HG02642 (cell line): ENCODE results near the gene ALKAL2.
"Not testable (repeated sequence)": the region's sequence is repeated elsewhere in the genome, so short reads cannot be mapped to it uniquely, and the experiment has no call there.

Experiments
- ATAC-seq: cut with Tn5 transposase; IDR thresholded peaks from one replicate; pipeline ENCODE4 v1.9.1; 2021; ENCODE audit warnings: mild to moderate bottlenecking; ENCODE audit not compliant: unreplicated experiment, poor library complexity

ALKAL2 gene, protein sequence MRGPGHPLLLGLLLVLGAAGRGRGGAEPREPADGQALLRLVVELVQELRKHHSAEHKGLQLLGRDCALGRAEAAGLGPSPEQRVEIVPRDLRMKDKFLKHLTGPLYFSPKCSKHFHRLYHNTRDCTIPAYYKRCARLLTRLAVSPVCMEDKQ

DNA sequence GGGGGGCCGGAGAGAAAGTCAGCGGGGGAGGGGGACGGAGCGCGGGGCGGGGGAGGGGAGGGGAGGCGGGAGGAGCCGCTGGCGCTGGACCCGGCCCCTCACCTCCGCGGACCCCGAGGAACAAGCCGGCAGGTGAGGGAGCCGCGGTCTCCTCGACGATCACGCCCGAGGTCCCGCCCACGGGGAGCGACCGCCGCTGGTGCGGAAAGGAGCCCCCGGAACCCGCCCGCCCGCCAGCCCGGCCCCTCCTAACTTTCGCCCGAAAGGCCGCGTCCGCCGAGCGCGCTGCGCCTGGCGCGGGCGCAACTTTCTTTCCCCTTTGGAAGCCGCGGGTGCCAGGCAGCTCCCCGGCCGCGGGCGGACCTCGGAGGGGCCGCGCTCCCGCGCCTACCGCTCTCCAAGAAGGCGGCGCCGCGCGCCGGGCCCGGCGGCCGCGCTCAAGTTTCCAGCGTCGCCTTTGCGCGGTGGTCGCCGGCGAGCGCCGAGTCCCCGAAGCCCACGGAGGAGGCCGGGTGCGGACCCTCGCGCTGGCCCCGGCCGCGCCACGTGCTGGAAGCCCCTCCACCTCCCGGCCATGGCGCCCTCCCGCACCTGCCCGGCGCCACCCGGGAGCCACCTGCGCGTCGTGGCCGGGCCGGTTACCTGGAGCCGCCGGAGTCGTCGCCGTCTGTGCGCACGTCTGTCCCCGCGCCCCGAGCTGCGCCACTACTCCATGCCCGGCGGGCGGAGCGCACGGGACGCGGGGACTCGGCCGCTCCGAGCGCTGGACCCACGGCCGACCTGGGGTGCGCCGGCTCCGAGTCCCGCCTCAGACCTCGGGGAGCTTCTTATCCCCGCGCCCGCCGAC lies at the start of gene ALKAL2:
ALKAL2 (minus strand) TSS at position 181 of the 847 bp plus-strand sequence. CDS start 256 bp downstream, outside the sequence.
- ATAC-seq, result no peak

DNA sequence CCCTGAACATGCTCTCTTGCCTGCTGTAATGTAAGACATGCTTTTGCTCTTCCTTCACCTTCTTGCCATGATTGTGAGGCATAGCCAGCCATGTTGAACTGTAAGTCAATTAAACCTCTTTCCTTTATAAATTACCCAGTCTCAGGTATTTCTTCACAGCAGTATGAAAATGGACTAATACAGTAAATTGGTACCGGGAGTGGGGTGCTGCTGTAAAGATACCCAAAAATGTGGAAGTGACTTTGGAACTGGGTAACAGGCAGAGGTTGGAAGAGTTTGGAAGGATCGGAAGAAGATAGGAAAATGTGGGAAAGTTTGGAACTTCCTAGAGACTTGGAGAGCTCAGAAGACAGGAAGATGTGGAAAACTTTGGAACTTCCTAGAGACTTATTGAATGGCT lies 49.1 kb upstream of the ALKAL2 start:
- ATAC-seq, result not testable (repeated sequence)

DNA sequence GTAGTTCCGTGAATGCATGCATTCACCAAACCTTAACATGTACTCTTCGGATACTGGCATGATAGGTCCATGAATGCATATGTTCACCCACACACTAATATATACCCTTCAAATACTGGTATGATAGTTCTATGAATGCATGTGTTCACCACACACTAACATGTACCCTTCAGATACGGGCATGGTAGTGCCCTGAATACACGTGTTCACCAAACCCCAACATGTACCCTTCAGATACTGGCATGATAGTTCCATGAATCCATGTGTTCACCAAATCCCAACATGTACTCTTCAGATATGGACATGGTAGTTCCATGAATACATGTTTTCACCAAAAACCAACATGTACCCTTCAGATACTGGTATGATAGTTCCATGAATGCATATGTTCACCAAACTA lies 48.5 kb upstream of the ALKAL2 start:
- ATAC-seq, result no peak

DNA sequence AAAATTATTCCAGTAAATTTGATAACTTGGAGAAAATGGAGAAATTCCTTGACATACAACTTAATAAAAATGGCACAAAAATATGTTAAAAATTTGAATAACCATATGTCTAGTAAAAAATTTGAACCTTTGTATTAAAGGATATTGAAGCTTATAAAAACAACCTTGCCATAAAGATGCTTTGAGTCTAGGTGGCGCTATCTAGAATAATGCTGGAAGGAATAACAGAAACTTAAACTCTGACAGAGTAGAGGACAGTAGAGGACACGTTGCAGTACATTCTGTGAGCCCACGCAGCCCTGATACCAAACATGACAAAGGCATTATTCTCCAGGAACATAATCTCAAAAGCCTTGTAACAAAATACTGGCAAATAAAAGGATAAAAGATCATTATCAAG lies 44.7 kb upstream of the ALKAL2 start:
- no peak for ATAC-seq

DNA sequence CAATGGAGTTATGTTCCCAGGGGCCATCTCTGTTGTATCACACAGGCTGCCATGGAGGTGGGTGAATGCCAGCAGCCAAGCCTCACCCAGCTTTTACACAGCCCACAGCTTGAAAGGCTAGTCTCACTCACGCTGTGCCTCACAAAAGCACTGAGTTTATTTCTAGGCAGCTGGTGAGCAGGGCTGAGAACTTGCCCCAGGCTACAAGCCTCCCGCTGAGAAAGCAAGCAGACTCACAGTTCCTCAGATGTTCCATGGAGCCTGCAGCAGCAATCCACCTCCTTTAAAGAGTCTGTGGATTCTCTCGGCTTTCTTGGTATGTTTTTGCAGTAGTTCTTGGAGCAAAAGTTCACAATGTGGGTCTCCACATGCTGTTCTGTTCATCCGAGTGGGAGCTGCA lies 40.9 kb upstream of the ALKAL2 start:
- ATAC-seq, result no peak

DNA sequence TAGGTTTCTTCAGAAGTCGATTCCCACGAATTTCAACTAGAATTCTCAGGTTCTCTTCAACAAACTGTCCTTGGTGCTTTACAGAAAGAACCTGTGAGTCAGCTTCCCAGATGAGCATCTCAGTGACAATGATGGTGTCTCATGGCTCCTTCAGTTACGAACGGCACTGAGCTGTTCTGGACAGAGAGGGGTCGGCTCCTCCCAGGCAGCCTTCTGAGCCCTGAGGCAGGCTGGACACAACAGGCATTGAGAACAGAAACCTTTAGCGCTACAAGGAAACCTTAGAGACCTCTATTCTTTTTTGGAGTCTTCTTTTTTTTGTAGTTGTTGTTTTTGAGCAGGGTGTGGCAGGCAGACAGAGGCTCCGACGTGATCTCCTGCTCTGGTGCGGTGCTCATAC lies 35.1 kb upstream of the ALKAL2 start:
- no peak for ATAC-seq

DNA sequence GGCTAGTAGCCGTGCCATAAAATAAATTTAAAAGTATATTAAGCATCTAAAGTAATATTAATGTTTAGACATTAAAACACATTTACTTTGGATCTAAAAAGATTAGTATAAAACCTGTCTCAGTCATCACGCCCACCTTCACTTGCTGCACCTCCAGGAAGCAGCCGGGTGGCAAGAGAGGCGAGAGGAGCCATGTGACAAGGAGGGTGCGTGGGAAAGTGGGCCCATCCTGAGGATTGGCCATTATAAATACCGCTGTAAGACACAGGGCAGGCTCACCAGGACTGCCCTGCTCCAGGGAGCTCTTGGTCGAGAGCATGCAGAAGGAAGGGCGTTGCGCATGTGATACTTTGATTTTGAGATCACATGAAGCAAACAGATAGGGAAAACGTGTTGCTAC lies 34.4 kb upstream of the ALKAL2 start:
- no peak for ATAC-seq

DNA sequence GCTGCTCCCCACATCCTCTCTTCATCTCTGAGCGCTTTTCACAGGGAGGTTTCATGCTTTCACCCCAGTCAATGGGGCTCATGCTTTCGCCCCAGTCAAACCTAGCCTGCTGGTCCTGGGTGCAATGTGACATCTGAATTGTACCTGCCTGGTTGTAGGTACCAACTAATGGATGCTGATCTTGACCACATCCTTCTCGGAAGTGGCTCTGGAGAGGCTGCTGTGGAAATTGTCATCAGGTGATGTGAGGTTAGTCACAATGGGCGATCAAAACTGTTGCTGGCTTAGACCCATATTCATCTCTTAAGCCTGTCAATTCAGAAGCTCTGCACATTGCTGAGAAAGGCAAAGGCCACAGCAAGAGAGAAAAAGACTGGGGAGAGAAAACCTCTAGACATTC lies 32.7 kb upstream of the ALKAL2 start:
- no peak for ATAC-seq

DNA sequence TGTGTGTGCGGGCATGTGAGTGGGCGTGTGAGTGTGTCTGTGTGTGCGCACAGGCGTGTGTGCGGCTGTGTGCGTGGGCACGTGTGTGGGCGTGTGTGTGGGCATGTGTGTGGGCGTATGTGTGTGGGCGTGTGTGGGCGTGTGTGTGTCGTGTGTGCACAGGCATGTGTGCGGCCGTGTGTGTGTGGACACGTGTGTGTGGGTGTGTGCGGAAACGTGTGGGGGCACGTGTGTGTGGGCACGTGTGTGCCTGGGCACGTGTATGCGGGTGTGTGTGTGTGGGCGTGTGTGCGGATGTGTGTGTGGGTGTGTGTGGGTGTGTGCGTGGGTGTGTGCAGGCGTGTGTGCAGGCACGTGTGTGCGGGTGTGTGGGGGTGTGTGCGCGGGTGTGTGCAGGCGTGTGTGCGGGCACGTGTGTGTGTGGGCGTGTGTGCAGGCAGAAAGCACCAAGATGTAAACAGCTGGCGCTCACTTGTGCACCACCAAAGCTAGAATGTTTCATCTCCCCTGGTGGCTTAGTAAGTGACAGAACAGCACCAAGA lies 31.2 kb upstream of the ALKAL2 start:
- no peak for ATAC-seq

DNA sequence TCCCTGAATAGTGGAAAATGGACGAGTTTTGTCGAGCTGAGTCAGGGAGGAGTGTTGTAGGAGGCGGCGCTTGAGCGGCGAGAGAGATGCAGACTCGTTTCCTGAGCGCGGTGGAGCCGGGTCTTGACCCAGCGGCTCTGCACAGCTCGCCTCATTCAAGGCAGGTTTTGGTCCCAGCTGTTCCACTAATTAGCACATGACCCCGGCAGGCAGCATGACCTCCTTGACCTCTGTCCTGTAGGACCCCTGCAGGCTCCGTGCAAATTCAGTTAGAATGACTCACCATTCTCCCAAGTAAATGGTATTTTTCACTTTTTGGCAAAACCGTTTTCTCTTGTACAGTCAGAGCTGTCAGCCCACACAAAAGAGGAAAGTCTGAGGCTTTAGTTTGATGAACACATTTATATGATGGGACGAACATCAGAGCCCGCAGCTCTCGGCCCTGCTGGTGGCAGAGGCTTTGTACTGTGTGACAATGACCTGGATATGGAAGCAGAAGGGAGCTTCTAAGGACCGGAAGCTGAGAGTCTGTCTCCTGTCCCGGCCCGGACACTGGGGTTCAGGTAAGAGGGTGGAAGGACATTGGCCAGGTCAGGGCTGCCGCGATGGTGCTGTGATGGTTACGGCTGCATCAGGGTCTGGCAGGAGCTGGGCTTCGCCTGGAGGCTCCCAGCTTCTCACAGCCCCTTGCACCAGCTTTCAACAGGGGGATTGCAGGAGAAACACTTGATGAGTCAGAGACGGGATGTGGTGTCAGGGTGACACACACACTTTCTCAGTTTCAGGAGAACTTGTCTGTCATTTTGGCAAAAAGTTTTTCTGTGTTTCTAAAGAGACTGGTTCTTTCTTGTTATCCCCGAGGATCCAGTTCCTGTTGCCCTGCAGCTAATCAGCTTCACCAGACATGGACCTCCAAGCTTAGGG lies 29.9 kb upstream of the ALKAL2 start:
- ATAC-seq, result no peak

DNA sequence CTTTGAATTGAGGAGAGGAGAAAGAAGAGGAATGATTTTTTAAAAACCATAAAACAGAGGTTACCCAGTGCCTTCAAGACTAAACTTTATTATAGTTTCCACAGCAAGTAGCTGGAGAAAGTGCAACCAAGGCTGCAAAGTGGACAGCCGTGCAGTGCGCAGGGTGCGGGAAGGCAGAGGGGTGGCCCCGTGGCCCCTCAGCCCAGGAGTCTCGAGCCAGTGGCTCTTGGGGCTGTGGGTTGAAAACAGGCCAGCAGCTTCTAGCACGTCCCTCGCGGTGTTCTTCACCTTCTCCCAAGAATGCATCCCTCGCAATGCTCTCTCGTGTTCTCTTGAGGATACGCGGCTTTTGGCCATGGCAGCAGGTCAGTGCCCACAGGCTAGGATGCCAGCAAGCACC lies 28.5 kb upstream of the ALKAL2 start:
- no peak for ATAC-seq

DNA sequence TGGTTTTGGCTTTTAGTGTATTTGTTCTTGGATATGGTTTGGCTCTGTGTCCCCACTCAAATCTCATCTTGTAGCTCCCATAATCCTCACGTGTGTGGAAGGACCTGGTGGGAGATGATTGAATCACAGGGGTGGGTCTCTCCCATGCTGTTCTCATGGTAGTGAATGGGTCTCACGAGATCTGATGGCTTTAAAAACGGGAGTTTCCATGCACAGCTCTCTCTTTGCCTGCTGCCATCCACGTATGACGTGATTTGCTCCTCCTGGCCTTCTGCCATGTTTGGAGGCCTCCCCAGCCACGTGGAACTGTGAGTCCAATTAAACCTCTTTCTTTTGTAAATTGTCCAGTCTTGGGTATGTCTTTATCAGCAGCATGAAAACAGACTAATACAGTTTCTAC lies 28.0 kb upstream of the ALKAL2 start:
- not testable (repeated sequence) for ATAC-seq

DNA sequence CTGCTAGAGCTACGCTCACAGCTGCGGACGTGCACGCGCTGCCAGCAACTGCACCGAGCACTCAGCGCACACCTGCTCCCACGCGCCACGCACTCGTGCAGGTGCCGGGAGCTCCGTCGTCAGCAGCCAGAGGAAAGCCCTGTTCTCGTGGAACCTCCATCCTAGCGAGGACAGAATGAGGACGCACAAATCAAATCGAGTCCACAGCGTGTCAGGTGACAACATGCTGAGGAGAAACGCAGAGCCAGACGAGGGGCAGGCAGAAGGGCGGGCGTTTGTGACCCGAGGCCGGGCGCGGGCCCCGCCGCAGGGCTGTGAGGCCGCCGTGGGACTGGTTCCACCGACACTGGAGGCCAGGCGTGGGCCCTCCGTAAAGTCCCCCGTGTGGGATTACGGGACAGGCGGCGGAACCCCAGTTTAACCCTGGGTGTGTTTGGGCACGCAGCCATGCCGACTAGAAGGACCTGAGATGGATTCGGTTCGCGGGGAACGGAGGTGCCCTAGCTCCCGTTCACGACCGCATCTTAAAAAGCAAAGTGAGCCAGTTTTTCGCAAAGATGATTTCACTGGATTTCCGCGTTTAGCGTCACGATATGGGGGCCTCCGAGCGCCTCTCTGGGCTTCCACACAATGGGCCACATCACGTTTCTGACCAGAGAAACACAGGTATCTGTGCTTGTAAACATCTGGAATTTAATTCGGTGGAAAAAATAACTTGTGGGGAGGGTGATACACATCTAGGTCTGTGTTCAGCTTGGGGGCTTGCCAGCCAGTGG lies 26.9 kb upstream of the ALKAL2 start:
- ATAC-seq, result no peak

DNA sequence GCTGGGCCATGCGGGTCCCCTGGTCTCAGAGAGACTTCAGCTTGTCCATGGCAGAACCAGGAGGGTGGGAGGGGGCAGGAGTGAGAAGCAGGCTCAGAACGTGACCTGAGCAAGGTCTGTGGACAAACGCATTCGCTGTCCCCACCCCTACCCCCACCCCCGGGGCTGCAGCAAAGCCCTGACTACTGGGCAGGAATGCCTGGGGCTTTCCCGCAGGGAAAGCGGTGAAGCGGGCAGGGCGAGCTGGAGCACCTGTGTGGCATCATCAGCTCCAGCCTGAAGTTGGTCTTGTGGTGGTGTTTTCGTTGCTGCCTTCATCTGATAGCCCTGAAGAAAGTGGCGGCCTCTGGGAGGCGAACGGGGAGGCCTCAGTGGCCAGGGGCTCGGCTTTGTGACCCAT lies 26.1 kb upstream of the ALKAL2 start:
- no peak for ATAC-seq

DNA sequence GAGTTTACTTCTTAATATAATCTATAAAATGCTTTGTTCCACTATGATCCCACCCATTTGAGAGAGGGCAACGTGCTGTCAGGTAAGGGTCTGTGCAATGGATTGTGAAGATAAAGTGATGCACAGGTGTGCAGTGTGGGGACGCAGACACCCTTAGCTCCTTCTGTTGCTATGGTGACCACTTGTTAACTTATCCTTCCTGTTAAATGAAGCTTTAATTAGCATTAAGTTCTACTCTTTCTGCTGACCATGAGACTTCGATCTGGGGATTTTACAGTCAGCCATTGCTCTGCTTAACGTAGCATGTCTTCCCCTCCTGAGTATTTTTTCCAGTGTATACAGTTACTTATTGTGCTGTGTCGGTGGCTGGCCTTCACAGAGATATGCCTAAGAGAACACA lies 23.1 kb upstream of the ALKAL2 start:
- no peak for ATAC-seq

DNA sequence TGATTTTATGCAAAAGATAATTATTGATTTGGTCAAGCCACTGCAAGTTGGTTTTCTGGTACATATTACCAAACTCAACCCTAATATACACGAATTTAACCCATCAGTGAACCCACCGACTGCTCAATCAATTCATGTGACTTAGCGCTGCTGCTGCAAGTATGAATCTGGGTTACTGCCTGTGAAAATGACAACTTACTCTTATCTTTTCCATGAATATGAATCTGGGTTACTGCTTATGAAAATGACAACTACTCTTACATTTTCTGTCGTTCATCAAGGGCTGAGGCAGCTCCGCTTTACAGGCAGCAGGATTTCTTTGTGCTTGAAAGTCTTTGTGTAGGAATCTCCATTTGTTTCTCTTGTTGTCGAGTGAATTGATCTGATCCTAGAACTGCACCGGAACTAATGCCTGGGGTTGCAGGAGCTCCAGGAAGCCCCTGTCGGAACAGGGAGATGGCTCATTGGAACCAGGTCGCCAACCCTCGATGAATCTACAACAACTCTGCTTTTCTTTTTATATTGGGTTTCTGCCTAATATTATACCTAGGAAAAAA lies 22.1 kb upstream of the ALKAL2 start:
- no peak for ATAC-seq

DNA sequence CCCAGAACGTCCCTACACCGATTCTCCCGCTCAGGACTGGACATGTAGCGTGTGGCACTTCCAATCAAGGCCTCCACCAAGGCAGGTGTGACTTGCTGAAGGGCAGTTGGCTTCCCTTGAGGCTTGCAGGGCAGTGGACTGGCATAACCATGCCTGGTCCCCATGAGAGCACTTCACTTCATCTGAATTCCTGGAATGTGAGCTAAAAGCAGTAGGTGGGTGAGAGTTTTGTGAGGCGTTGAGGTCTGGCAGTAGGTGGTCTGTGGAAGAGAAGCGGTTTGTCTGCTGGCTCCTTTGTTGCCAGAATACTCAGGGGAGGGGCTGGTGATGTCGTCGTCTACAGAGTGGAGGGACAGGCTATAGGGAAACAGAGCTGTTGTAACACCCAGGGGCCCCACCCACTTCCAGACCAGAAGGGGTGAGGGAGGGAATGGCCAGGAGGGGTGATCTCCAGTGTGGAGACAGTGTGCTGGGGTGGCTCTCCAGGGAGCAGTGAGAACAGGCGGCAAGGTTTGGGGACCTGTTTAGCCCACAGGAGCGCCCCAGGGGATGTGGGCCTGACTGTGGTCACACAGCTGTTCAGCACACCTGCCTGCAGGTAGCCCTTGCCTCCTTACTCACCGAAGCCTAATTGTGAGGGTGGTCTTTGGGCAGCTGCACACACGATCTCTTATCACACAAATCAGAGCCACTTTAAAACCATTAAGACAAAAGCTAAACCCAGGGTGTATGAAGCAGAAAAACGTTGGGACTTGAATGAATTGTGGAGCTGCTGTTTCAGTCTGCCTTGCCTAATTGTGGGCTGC lies 21.5 kb upstream of the ALKAL2 start:
- no peak for ATAC-seq

DNA sequence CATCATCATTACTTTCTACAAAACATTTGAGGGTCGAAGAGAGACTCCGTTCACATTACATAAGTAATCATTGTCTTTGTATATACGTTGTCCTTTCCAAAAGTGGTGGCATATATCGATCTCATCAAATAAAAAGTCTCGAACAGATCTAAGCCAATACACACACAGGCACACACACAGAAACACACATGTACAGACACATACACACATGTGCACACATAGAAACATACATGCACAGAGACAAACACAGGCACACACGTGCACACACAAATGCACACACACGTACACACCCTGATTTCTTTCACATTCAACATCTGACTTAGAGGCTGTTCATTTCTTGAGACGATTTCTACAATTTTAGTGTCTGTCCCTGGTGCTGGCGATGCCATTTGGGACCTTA lies 17.5 kb upstream of the ALKAL2 start:
- no peak for ATAC-seq

DNA sequence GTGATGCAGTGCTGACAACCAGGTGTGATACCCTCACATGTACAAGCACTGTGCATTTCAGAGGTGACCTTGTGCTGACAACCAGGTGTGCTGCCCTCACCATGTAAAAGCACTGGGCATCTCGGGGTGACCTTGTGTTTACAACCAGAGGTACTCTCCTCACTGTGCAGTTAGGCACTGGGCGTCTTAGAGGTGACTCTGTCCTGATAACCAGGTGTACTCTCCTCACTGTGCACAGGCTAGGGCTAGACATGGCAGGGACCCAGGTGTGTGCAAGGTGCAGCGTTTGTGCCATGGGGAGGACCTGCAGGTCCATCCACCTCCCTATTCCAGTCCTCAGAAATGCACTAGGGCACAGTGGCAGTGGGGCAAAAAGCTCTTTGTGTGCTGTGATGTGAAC lies 8.5 kb upstream of the ALKAL2 start:
- no peak for ATAC-seq
